Hepatocyte (in vitro differentiated cells): Measurements from ENCODE around the gene ROBO1. TPM values are rescaled to one million over a fixed set of nuclear protein-coding genes. Genes with fewer than 3 reads are reported as not detected.

ENCODE experiments used
- DNase-seq: peaks from one replicate; pipeline ENCODE4 v3.0.0-alpha.2; 2016; ENCODE audit warnings: low spot score
- H2AFZ ChIP-seq: fragments of 200-600 bp; sonication (generic); 2 replicates; pipeline ENCODE4 v1.6.0; 2016; ENCODE audit warnings: antibody characterized with exemption, mild to moderate bottlenecking
- H3K27ac ChIP-seq: fragments of 200-600 bp; sonication (generic); 2 replicates; pipeline ENCODE4 v1.5.1; 2016; ENCODE audit warnings: mild to moderate bottlenecking
- H3K27me3 ChIP-seq: fragments of 200-600 bp; sonication (generic); 2 replicates; pipeline ENCODE4 v1.6.1; 2016
- H3K36me3 ChIP-seq: fragments of 200-600 bp; sonication (generic); replicated peaks from 2 replicates; pipeline ENCODE4 v1.5.1; 2016; ENCODE audit warnings: low read depth; ENCODE audit not compliant: insufficient read depth
- H3K4me1 ChIP-seq: fragments of 200-600 bp; sonication (generic); 2 replicates; pipeline ENCODE4 v1.5.1; 2016; ENCODE audit warnings: mild to moderate bottlenecking, moderate library complexity; ENCODE audit not compliant: insufficient read depth
- H3K4me2 ChIP-seq: fragments of 200-600 bp; sonication (generic); 2 replicates; pipeline ENCODE4 v1.6.0; 2016
- H3K4me3 ChIP-seq: fragments of 200-600 bp; sonication (generic); 2 replicates; pipeline ENCODE4 v1.5.1; 2016; ENCODE audit warnings: mild to moderate bottlenecking
- H3K79me2 ChIP-seq: fragments of 200-600 bp; sonication (generic); 2 replicates; pipeline ENCODE4 v1.6.0; 2017; ENCODE audit warnings: mild to moderate bottlenecking
- H3K9me2 ChIP-seq: fragments of 200-600 bp; sonication (generic); replicated peaks from 2 replicates; pipeline ENCODE4 v1.6.0; 2017; ENCODE audit warnings: mild to moderate bottlenecking; ENCODE audit not compliant: insufficient read depth
- H3K9me3 ChIP-seq: fragments of 200-600 bp; sonication (generic); 2 replicates; pipeline ENCODE4 v1.5.1; 2016; ENCODE audit warnings: low read depth, mild to moderate bottlenecking
- H4K20me1 ChIP-seq: fragments of 200-600 bp; sonication (generic); 2 replicates; pipeline ENCODE4 v1.6.0; 2016; ENCODE audit warnings: mild to moderate bottlenecking; ENCODE audit not compliant: insufficient read depth, poor library complexity, severe bottlenecking
- CTCF ChIP-seq: fragments of 200-600 bp; sonication (generic); IDR thresholded peaks from 2 replicates; pipeline ENCODE4 v1.5.1; 2016; ENCODE audit warnings: antibody characterized with exemption, mild to moderate bottlenecking; ENCODE audit not compliant: poor library complexity
- EZH2 ChIP-seq: fragments of 200-600 bp; sonication (generic); IDR thresholded peaks from 2 replicates; pipeline ENCODE4 v1.6.1; 2016; ENCODE audit warnings: antibody characterized with exemption, mild to moderate bottlenecking, borderline replicate concordance
- EZH2phosphoT487 ChIP-seq: fragments of 200-600 bp; sonication (generic); IDR thresholded peaks from one replicate; pipeline ENCODE4 v1.6.1; 2018; ENCODE audit warnings: antibody characterized with exemption, mild to moderate bottlenecking, low read depth, moderate library complexity; ENCODE audit not compliant: unreplicated experiment, severe bottlenecking
- whole genome bisulfite sequencing: methylation state at CpG from one replicate; pipeline ENCODE4 v1.1.6; 2016; ENCODE audit warnings: low lambda C conversion rate; ENCODE audit errors: missing lambda C conversion rate; 5-methylcytosine and 5-hydroxymethylcytosine counted together
- polyA plus RNA-seq: library from polyadenylated mRNA; unstranded; fragments of >200 nt; fragmentation: Nextera tagmentation; extraction: Ambion mirVana; gene quantifications from 2 replicates; pipeline ENCODE4 v1.2.1, GENCODE V29; 2016
- total RNA-seq: library from RNA; depleted of rRNA; stranded (reverse); fragments of >200 nt; gene quantifications from 2 replicates; pipeline ENCODE4 v1.2.3, GENCODE V29; 2014

The ROBO1 gene
- total and polyA plus RNA-seq, 2 experiments from 2014 or later = 13.6 to 44.3 TPM

GRCh38 chr3:78830470-78830869 lies 937.3 kb downstream of the ROBO1 start:
- H3K36me3 ChIP-seq = no peaks in the 10 kb centered on the region
- no peaks in the 10 kb centered on the region for H3K79me2 ChIP-seq
- H3K4me2 ChIP-seq = no peak overlapping the region
- H3K27me3 ChIP-seq = no peaks in the 10 kb centered on the region
- no peak overlapping the region for H3K27ac ChIP-seq
- no peaks in the 10 kb centered on the region for H3K9me3 ChIP-seq
- no peak overlapping the region for H2AFZ ChIP-seq
- no peak for DNase-seq
- TF ChIP-seq EZH2 (no peak), CTCF (no peak), EZH2phosphoT487 (no peak)
- 91% methylated on average over 5 of the region's 5 CpGs for WGBS
- peaks cover 3% of the 10 kb centered on the region for H3K4me1 ChIP-seq
- no peaks in the 10 kb centered on the region for H3K9me2 ChIP-seq
- no peaks in the 10 kb centered on the region for H4K20me1 ChIP-seq
- no peak overlapping the region for H3K4me3 ChIP-seq

- H3K9me3 ChIP-seq = no peaks in the 10 kb centered on the region
- H3K27ac ChIP-seq = no peak overlapping the region
- no peak for TF ChIP-seq CTCF
- TF ChIP-seq EZH2 = no peak
- TF ChIP-seq EZH2phosphoT487 = no peak
- no peak overlapping the region for H2AFZ ChIP-seq
- no peaks in the 10 kb centered on the region for H3K9me2 ChIP-seq
- peaks cover 3% of the 10 kb centered on the region for H4K20me1 ChIP-seq
- no peak overlapping the region for H3K4me2 ChIP-seq
- no peaks in the 10 kb centered on the region for H3K79me2 ChIP-seq
- H3K4me1 ChIP-seq = peaks cover 12% of the 10 kb centered on the region
- H3K36me3 ChIP-seq = no peaks in the 10 kb centered on the region
- no peak overlapping the region for H3K4me3 ChIP-seq
- H3K27me3 ChIP-seq = no peaks in the 10 kb centered on the region
- 95% methylated on average over 4 of the region's 4 CpGs for WGBS
- DNase-seq = no peak
Observed at GRCh38 chr3:78827618-78828017, 940.2 kb downstream of the ROBO1 start.

GRCh38 chr3:78825858-78826215 lies 942.0 kb downstream of the ROBO1 start:
- H3K4me1 ChIP-seq = peaks cover 10% of the 10 kb centered on the region

More at GRCh38 chr3:78825858-78826215, 942.0 kb downstream of the ROBO1 start:
- Histone ChIP-seq H3K36me3 (no peaks in the 10 kb centered on the region), H2AFZ (no peak overlapping the region), H4K20me1 (peaks cover 3% of the 10 kb centered on the region), H3K27ac (no peak overlapping the region), H3K79me2 (peaks cover 5% of the 10 kb centered on the region), H3K9me3 (no peaks in the 10 kb centered on the region), H3K27me3 (no peaks in the 10 kb centered on the region), H3K4me3 (no peak overlapping the region), H3K9me2 (no peaks in the 10 kb centered on the region), H3K4me2 (no peak overlapping the region)
- no peak for DNase-seq
- no peak for TF ChIP-seq EZH2
- TF ChIP-seq EZH2phosphoT487 = no peak
- TF ChIP-seq CTCF = no peak
